CD8-positive, alpha-beta memory T cell (primary cell): ENCODE measurements around the gene CARD8. TPM values are rescaled to one million over a fixed set of nuclear protein-coding genes. Genes with fewer than 3 reads are reported as not detected.
A peak's percentile ranks its signal among the peaks of the same experiment; 100 is the strongest.
"Not testable (repeated sequence)": the region's sequence is repeated elsewhere in the genome, so short reads cannot be mapped to it uniquely, and the experiment has no call there.

Experiments
- CTCF ChIA-PET: fragments of 350-600 bp; sonication (Branson Sonifier 250); formaldehyde crosslinking; loops from one replicate; lab custom pipeline; 2021; ENCODE audit warnings: antibody characterized with exemption; lab: Charles Lee
- POLR2A ChIA-PET: fragments of 350-600 bp; sonication (Branson Sonifier 250); formaldehyde crosslinking; loops from one replicate; lab custom pipeline; 2021; ENCODE audit warnings: antibody characterized with exemption; lab: Charles Lee
- DNase-seq, 5 donors: peaks; one replicate each; pipeline versions ENCODE4 v3.0.0 to v3.0.0-alpha.2; 2020 to 2022; ENCODE audit warnings: mixed read lengths in 1 of 5
- H3K27ac ChIP-seq: one replicate; pipeline ENCODE4 v1.7.0; 2013; ENCODE audit warnings: low read depth, mild to moderate bottlenecking, low read length, moderate library complexity
- H3K27me3 ChIP-seq: 2 replicates; pipeline ENCODE4 v1.7.0; 2013; ENCODE audit warnings: low read length, mild to moderate bottlenecking; ENCODE audit not compliant: insufficient read depth, poor library complexity, severe bottlenecking
- H3K36me3 ChIP-seq: 2 replicates; pipeline ENCODE4 v1.7.0; 2013; ENCODE audit warnings: mild to moderate bottlenecking, low read length, moderate library complexity; ENCODE audit not compliant: insufficient read depth
- H3K4me1 ChIP-seq: 2 replicates; pipeline ENCODE4 v1.7.0; 2013; ENCODE audit warnings: mild to moderate bottlenecking, low read length, moderate library complexity; ENCODE audit not compliant: insufficient read depth
- H3K4me3 ChIP-seq: 2 replicates; pipeline ENCODE4 v1.7.0; 2013; ENCODE audit warnings: mild to moderate bottlenecking, low read length
- H3K9me3 ChIP-seq: 2 replicates; pipeline ENCODE4 v1.7.0; 2013; ENCODE audit warnings: mild to moderate bottlenecking, low read length
- H3K27ac Mint-ChIP-seq, 8 donors: one replicate each; pipeline ENCODE4 v1.8.0; 2020 to 2021; ENCODE audit warnings: mixed read lengths in 8 of 8, mild to moderate bottlenecking in 6 of 8, inconsistent platforms in 3 of 8, moderate library complexity in 3 of 8
- H3K27me3 Mint-ChIP-seq, 2 donors: one replicate each; pipeline ENCODE4 v1.8.0; 2020 to 2021; ENCODE audit warnings: mixed read lengths in 2 of 2, mild to moderate bottlenecking in 1 of 2, moderate library complexity in 1 of 2
- H3K36me3 Mint-ChIP-seq, 3 donors: one replicate each; pipeline ENCODE4 v1.8.0; 2020 to 2021; ENCODE audit warnings: mixed read lengths in 3 of 3, inconsistent platforms in 1 of 3, mild to moderate bottlenecking in 1 of 3
- H3K4me1 Mint-ChIP-seq, 3 donors: one replicate each; pipeline ENCODE4 v1.8.0; 2020 to 2021; ENCODE audit warnings: mixed read lengths in 3 of 3, inconsistent platforms in 1 of 3, mild to moderate bottlenecking in 1 of 3
- H3K4me3 Mint-ChIP-seq, 7 donors: one replicate each; pipeline ENCODE4 v1.8.0; 2020 to 2021; ENCODE audit warnings: mixed read lengths in 7 of 7, mild to moderate bottlenecking in 6 of 7, moderate library complexity in 4 of 7, inconsistent platforms in 2 of 7
- H3K9me3 Mint-ChIP-seq, 5 donors: one replicate each; pipeline ENCODE4 v1.8.0; 2020 to 2022; ENCODE audit warnings: mixed read lengths in 5 of 5, mild to moderate bottlenecking in 3 of 5, moderate library complexity in 2 of 5, inconsistent platforms in 1 of 5
- polyA plus RNA-seq: library from polyadenylated mRNA; unstranded; fragments of 300-500 nt; fragmentation: Illumina TruSeq; gene quantifications from one replicate; pipeline ENCODE4 v1.2.3, GENCODE V29; 2021
- total RNA-seq, 2 experiments: library from RNA; stranded (reverse); gene quantifications; one replicate each; pipeline ENCODE4 v1.2.3, GENCODE V29; 2021

The CARD8 gene
- total and polyA plus RNA-seq, 3 experiments from 2014 or later, result 95.8 to 132 (median 132) TPM

DNA sequence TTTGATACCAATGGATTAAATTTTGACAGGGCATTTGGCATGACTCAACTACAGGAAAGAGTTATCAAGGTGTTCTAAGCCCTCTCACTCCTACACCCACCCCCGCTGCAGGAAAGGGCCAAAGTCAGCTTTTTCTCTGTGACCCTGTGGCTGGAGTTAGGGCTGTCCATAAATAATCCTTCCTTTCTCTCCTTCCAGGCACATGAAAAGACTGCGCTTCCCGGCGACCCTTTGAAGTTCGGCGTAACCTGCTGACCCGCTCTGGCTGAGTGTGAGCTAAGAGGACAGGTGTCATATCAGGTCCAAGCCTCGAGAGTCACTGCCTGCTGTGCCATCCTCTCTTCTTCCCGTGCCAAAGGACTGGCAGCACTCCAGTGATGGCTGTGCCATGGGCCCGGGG is 39.7 kb upstream of the CARD8 start:
- no peak overlapping the region for H3K4me3 Mint-ChIP-seq
- peaks cover 6 to 9% (median 6%) of the 10 kb centered on the region in 3 donors for H3K4me1 Mint-ChIP-seq
- no peak overlapping the region for H3K27ac Mint-ChIP-seq

DNA sequence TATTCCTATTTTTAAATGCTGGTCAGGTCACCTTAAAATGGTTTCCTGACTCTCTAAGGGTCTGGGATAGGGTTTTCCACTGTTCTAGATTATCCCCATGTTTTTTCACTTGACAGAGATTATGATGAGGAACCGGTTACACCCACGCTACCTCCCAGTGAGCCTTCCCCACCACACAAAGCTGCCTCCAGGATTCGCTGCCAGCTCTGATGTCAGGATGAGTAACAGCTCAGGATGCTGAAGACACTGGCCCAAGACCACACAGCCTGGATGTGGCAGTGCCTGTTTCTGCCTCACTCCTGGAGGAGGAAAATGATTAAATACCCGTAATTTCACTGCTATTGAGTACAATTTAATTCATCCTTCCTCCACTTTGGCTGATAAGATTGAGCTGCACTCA is 37.1 kb upstream of the CARD8 start:
- H3K27me3 Mint-ChIP-seq, result peaks cover 2 to 31% of the 10 kb centered on the region in 2 donors
- Histone ChIP-seq H3K9me3 (no peaks in the 10 kb centered on the region), H3K36me3 (no peaks in the 10 kb centered on the region), H3K27me3 (peaks cover 5% of the 10 kb centered on the region), H3K27ac (no peak overlapping the region), H3K4me1 (peaks cover 9% of the 10 kb centered on the region), H3K4me3 (no peak overlapping the region)
- no peak overlapping the region for H3K4me3 Mint-ChIP-seq
- peaks cover 6 to 9% (median 6%) of the 10 kb centered on the region in 3 donors for H3K4me1 Mint-ChIP-seq
- ChIA-PET POLR2A (no interaction called here), CTCF (interaction anchor here (0.7 to 2.6 kb wide), 4 partner anchors 26 to 329 kb away, joined by 3 to 9 read pairs (median 4); no protein-coding TSS in a partner anchor)
- DNase-seq, result no peak
- peak overlapping the region in 1 of 8 donors; percentile 3 for H3K27ac Mint-ChIP-seq
- peaks cover 0 to under 1% (median 0%) of the 10 kb centered on the region in 5 donors for H3K9me3 Mint-ChIP-seq
- H3K36me3 Mint-ChIP-seq, result no peaks in the 10 kb centered on the region

More for the DNA sequence above, 39.7 kb upstream of the CARD8 start:
- Histone ChIP-seq H3K27ac (no peak overlapping the region), H3K36me3 (no peaks in the 10 kb centered on the region), H3K27me3 (peaks cover 5% of the 10 kb centered on the region), H3K9me3 (no peaks in the 10 kb centered on the region), H3K4me1 (peaks cover 9% of the 10 kb centered on the region), H3K4me3 (no peak overlapping the region)
- H3K36me3 Mint-ChIP-seq, result no peaks in the 10 kb centered on the region
- DNase-seq, result no peak
- ChIA-PET CTCF (interaction anchor here (1.1 kb wide), 1 partner anchor 333 kb away, joined by 3 read pairs; no protein-coding TSS in a partner anchor), POLR2A (no interaction called here)
- H3K9me3 Mint-ChIP-seq, result peaks cover 0 to 2% (median 0%) of the 10 kb centered on the region in 5 donors
- peaks cover 2 to 22% of the 10 kb centered on the region in 2 donors for H3K27me3 Mint-ChIP-seq

GRCh38 chr19:48291489-48291815 is 35.7 kb upstream of the CARD8 start:
- H3K4me3 ChIP-seq, result peak overlapping the region; percentile 73
- Mint-ChIP-seq H3K27me3 (peaks cover 2 to 32% of the 10 kb centered on the region in 2 donors), H3K27ac (peak overlapping the region in 1 of 8 donors; percentile 36), H3K4me3 (peak overlapping the region in 6 of 7 donors; percentile 74 to 84 (median 81))
- H3K9me3 Mint-ChIP-seq, H3K4me1 Mint-ChIP-seq, H3K9me3 ChIP-seq, H3K27ac ChIP-seq, H3K4me1 ChIP-seq, H3K36me3 Mint-ChIP-seq, DNase-seq, H3K27me3 ChIP-seq, H3K36me3 ChIP-seq: not testable (repeated sequence)
- CTCF ChIA-PET, result interaction anchor here (1.3 to 2.6 kb wide), 5 partner anchors 16 to 327 kb away, joined by 4 to 9 read pairs (median 6); no protein-coding TSS in a partner anchor
- POLR2A ChIA-PET, result interaction anchor here (0.7 kb wide), 1 partner anchor 343 kb away, joined by 3 read pairs; no protein-coding TSS in a partner anchor

- CTCF ChIA-PET, result interaction anchor here (0.8 to 2.6 kb wide), 7 partner anchors 16 to 327 kb away, joined by 3 to 9 read pairs (median 5); partner anchors contain the start of gene ZNF114
Observed at GRCh38 chr19:48290771-48291488, 35.2 kb upstream of the CARD8 start.

DNA sequence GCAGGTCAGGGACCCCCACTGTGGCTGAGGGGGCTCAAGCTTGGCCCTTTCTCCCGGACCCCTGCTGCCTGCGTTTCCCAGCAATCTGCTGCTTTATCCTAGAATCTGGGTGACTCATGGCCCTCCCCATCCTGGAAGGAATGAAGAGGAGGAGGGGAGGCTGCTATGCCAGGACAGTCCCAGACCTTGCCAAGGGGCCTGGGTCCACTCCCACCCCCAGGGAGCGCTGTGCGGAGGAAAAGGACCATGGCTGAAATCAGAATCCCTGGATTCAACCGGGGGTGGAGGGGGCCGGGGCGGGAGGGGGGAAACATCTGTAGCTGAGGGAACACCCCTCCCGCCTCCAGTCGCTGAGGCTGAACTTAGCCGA is 34.7 kb upstream of the CARD8 start:
- peaks cover 6 to 9% (median 6%) of the 10 kb centered on the region in 3 donors for H3K4me1 Mint-ChIP-seq
- Histone ChIP-seq H3K27ac (no peak overlapping the region), H3K9me3 (no peaks in the 10 kb centered on the region), H3K4me1 (peaks cover 9% of the 10 kb centered on the region), H3K27me3 (peaks cover 5% of the 10 kb centered on the region), H3K4me3 (no peak overlapping the region), H3K36me3 (no peaks in the 10 kb centered on the region)
- peaks cover 4 to 9% (median 5%) of the 10 kb centered on the region in 5 donors for H3K9me3 Mint-ChIP-seq
- no peak overlapping the region for H3K4me3 Mint-ChIP-seq
- H3K27ac Mint-ChIP-seq, result no peak overlapping the region
- POLR2A ChIA-PET, result no interaction called here
- no peak for DNase-seq
- H3K27me3 Mint-ChIP-seq, result peaks cover 3 to 37% of the 10 kb centered on the region in 2 donors
- peaks cover 0 to 12% (median 4%) of the 10 kb centered on the region in 3 donors for H3K36me3 Mint-ChIP-seq
- CTCF ChIA-PET, result interaction anchor here (0.8 to 1.7 kb wide), 5 partner anchors 17 to 33 kb away, joined by 3 to 8 read pairs (median 5); partner anchors contain the start of gene ZNF114

More at GRCh38 chr19:48290771-48291488, 35.2 kb upstream of the CARD8 start:
- peak overlapping the region in 6 of 7 donors; percentile 74 to 84 (median 81) for H3K4me3 Mint-ChIP-seq
- peak overlapping the region in 2 of 8 donors; percentile 36 to 65 for H3K27ac Mint-ChIP-seq
- H3K4me1 Mint-ChIP-seq, result peaks cover 6 to 9% (median 6%) of the 10 kb centered on the region in 3 donors
- H3K4me3 ChIP-seq, result peak overlapping the region; percentile 73
- no peak overlapping the region for H3K27ac ChIP-seq
- peaks cover 0 to 10% (median 2%) of the 10 kb centered on the region in 3 donors for H3K36me3 Mint-ChIP-seq
- H3K36me3 ChIP-seq, result no peaks in the 10 kb centered on the region
- H3K9me3 ChIP-seq, result no peaks in the 10 kb centered on the region
- peaks cover 4 to 9% (median 4%) of the 10 kb centered on the region in 5 donors for H3K9me3 Mint-ChIP-seq
- peaks cover 5% of the 10 kb centered on the region for H3K27me3 ChIP-seq
- POLR2A ChIA-PET, result no interaction called here
- H3K4me1 ChIP-seq, result peaks cover 9% of the 10 kb centered on the region
- H3K27me3 Mint-ChIP-seq, result peaks cover 2 to 36% of the 10 kb centered on the region in 2 donors
- peak; percentile 49 to 66 (median 56) for DNase-seq

GRCh38 chr19:48287748-48288147 is 32.0 kb upstream of the CARD8 start:
- Mint-ChIP-seq H3K4me3 (no peak overlapping the region), H3K27me3 (peaks cover 2 to 39% of the 10 kb centered on the region in 2 donors), H3K4me1 (peaks cover 6 to 9% (median 6%) of the 10 kb centered on the region in 3 donors), H3K36me3 (peaks cover 0 to 20% (median 6%) of the 10 kb centered on the region in 3 donors), H3K27ac (no peak overlapping the region), H3K9me3 (peaks cover 6 to 12% (median 11%) of the 10 kb centered on the region in 5 donors)
- Histone ChIP-seq H3K36me3 (no peaks in the 10 kb centered on the region), H3K4me3 (no peak overlapping the region), H3K4me1 (peaks cover 9% of the 10 kb centered on the region), H3K27me3 (no peaks in the 10 kb centered on the region), H3K27ac (no peak overlapping the region), H3K9me3 (no peaks in the 10 kb centered on the region)
- ChIA-PET CTCF (interaction anchor here (0.6 to 2.0 kb wide), 2 partner anchors 21 to 1606 kb away, joined by 3 to 4 read pairs; no protein-coding TSS in a partner anchor), POLR2A (no interaction called here)
- no peak for DNase-seq

GRCh38 chr19:48284896-48285295 is 29.2 kb upstream of the CARD8 start:
- Histone ChIP-seq H3K9me3 (no peaks in the 10 kb centered on the region), H3K27me3 (no peaks in the 10 kb centered on the region), H3K27ac (no peak overlapping the region), H3K4me1 (no peaks in the 10 kb centered on the region), H3K4me3 (no peak overlapping the region), H3K36me3 (no peaks in the 10 kb centered on the region)
- Mint-ChIP-seq H3K27ac (peak overlapping the region in 1 of 8 donors; percentile 1), H3K4me1 (no peaks in the 10 kb centered on the region), H3K27me3 (peaks cover 1 to 37% of the 10 kb centered on the region in 2 donors), H3K36me3 (peaks cover 0 to 20% (median 6%) of the 10 kb centered on the region in 3 donors), H3K4me3 (peak overlapping the region in 1 of 7 donors; percentile 37), H3K9me3 (peaks cover 6 to 12% (median 11%) of the 10 kb centered on the region in 5 donors)
- ChIA-PET POLR2A (no interaction called here), CTCF (no interaction called here)
- no peak for DNase-seq

GRCh38 chr19:48283908-48284307 is 28.2 kb upstream of the CARD8 start:
- no peaks in the 10 kb centered on the region for H3K36me3 ChIP-seq
- no peaks in the 10 kb centered on the region for H3K4me1 ChIP-seq
- peaks cover 1 to 32% of the 10 kb centered on the region in 2 donors for H3K27me3 Mint-ChIP-seq
- no peak overlapping the region for H3K27ac Mint-ChIP-seq
- H3K4me3 ChIP-seq, result no peak overlapping the region
- peaks cover 0 to 20% (median 6%) of the 10 kb centered on the region in 3 donors for H3K36me3 Mint-ChIP-seq
- POLR2A ChIA-PET, result no interaction called here
- H3K27ac ChIP-seq, result no peak overlapping the region
- CTCF ChIA-PET, result no interaction called here
- H3K9me3 ChIP-seq, result no peaks in the 10 kb centered on the region
- H3K4me1 Mint-ChIP-seq, result no peaks in the 10 kb centered on the region
- no peak for DNase-seq
- no peak overlapping the region for H3K4me3 Mint-ChIP-seq
- no peaks in the 10 kb centered on the region for H3K27me3 ChIP-seq
- H3K9me3 Mint-ChIP-seq, result peaks cover 6 to 12% (median 11%) of the 10 kb centered on the region in 5 donors
